GM18867 (cell line): ENCODE measurements around the gene TMEM139.
"Not testable (repeated sequence)": the region's sequence is repeated elsewhere in the genome, so short reads cannot be mapped to it uniquely, and the experiment has no call there.

Experiments used
- ATAC-seq: cut with Tn5 transposase; IDR thresholded peaks from one replicate; pipeline ENCODE4 v1.9.1; 2021; ENCODE audit warnings: mild to moderate bottlenecking, moderate library complexity; ENCODE audit not compliant: unreplicated experiment

The TMEM139 gene

GRCh38 chr7:143287935-143288826 is 3.4 kb downstream of the TMEM139 start, which contains the start of gene CASP2:
Gene CASP2, plus strand, starts transcription at chr7:143288351. Its CDS starts 105 bp downstream, at chr7:143288456.
- peak; percentile 87 for ATAC-seq

- no peak for ATAC-seq
Measured at GRCh38 chr7:143288836-143289235, 4.1 kb downstream of the TMEM139 start.

GRCh38 chr7:143289421-143289820 is 4.7 kb downstream of the TMEM139 start:
- ATAC-seq = no peak

- not testable (repeated sequence) for ATAC-seq
Measured at GRCh38 chr7:143289888-143290287, 5.1 kb downstream of the TMEM139 start.

- no peak for ATAC-seq
Measured at GRCh38 chr7:143290293-143290692, 5.5 kb downstream of the TMEM139 start.

- no peak for ATAC-seq
Measured at GRCh38 chr7:143292876-143293275, 8.1 kb downstream of the TMEM139 start.

GRCh38 chr7:143295870-143296269 is 11.1 kb downstream of the TMEM139 start:
- ATAC-seq = no peak

- no peak for ATAC-seq
Measured at GRCh38 chr7:143296686-143297085, 11.9 kb downstream of the TMEM139 start.

- no peak for ATAC-seq
Measured at GRCh38 chr7:143299346-143299745, 14.6 kb downstream of the TMEM139 start.

GRCh38 chr7:143299840-143300239 is 15.1 kb downstream of the TMEM139 start:
- no peak for ATAC-seq

- no peak for ATAC-seq
Measured at GRCh38 chr7:143300959-143301935, 16.5 kb downstream of the TMEM139 start.

- ATAC-seq = no peak
Measured at GRCh38 chr7:143303733-143304132, 19.0 kb downstream of the TMEM139 start.

- no peak for ATAC-seq
Measured at GRCh38 chr7:143304938-143305337, 20.2 kb downstream of the TMEM139 start.

GRCh38 chr7:143305423-143306070 is 20.8 kb downstream of the TMEM139 start:
- no peak for ATAC-seq

GRCh38 chr7:143308632-143309031 is 23.9 kb downstream of the TMEM139 start:
- no peak for ATAC-seq

GRCh38 chr7:143314127-143314526 is 29.4 kb downstream of the TMEM139 start:
- ATAC-seq = no peak

- no peak for ATAC-seq
Measured at GRCh38 chr7:143315776-143316175, 31.0 kb downstream of the TMEM139 start, which contains the start of gene CLCN1. Gene CLCN1, plus strand, starts transcription at chr7:143316111. Its CDS starts 102 bp downstream, at chr7:143316213.

- ATAC-seq = no peak
Measured at GRCh38 chr7:143316492-143316891, 31.7 kb downstream of the TMEM139 start.

- no peak for ATAC-seq
Measured at GRCh38 chr7:143318661-143319060, 33.9 kb downstream of the TMEM139 start.

- ATAC-seq = no peak
Measured at GRCh38 chr7:143320620-143321019, 35.9 kb downstream of the TMEM139 start.

- ATAC-seq = no peak
Measured at GRCh38 chr7:143321242-143321641, 36.5 kb downstream of the TMEM139 start.
